ENCODE measurements around the gene POLR2F.

- TF ChIP-seq EZH2 (IDR thresholded peaks at IDR 0.05; ENCODE audit: borderline replicate concordance, low read length) (no peak), CTCF (conservative IDR thresholded peaks at IDR 0.05 in 1 of 2, IDR thresholded peaks at IDR 0.05 in 1 of 2; ENCODE audit: extremely low read depth in 1 of 2, insufficient read depth in 1 of 2, low read depth in 1 of 2, low read length in 2 of 2) (no peak)
These were observed 3.7 kb downstream of the POLR2F start for GRCh38 chr22:37957232-37957631.
